Measurements from ENCODE around the gene DHX35. TPM values are rescaled to one million over a fixed set of nuclear protein-coding genes. Genes with fewer than 3 reads are reported as not detected.

The DHX35 gene
- polyA plus RNA-seq, 1 donor from 2014 or later: 21.3 TPM

- Histone ChIP-seq H3F3A (ENCODE audit: insufficient read depth, low read length, poor library complexity, severe bottlenecking) (no peaks in the 10 kb centered on the region), H4K20me1 (ENCODE audit: insufficient read depth) (no peaks in the 10 kb centered on the region), H3K9ac (ENCODE audit: low read length) (no peak overlapping the region), H3K9me3 (ENCODE audit: low read length) (no peaks in the 10 kb centered on the region), H3K27me3 (ENCODE audit: insufficient read depth, low read depth, low read length) (no peaks in the 10 kb centered on the region), H3K4me2 (ENCODE audit: low read length) (no peak overlapping the region), H3K36me3 (ENCODE audit: insufficient read depth, low read length) (peaks cover 3% of the 10 kb centered on the region), H3K27ac (ENCODE audit: low read length) (no peak overlapping the region), H3K4me3 (ENCODE audit: low read length) (no peak overlapping the region), H2AFZ (ENCODE audit: low read depth, low read length) (no peak overlapping the region), H3K79me2 (replicated peaks; ENCODE audit: insufficient read depth, low read length) (no peaks in the 10 kb centered on the region), H3K9me2 (ENCODE audit: insufficient read depth, low read length) (no peaks in the 10 kb centered on the region)
- TF ChIP-seq MXI1 (conservative IDR thresholded peaks at IDR 0.05; ENCODE audit: poor library complexity, severe bottlenecking) (no peak), EZH2 (IDR thresholded peaks at IDR 0.05; ENCODE audit: borderline replicate concordance, insufficient read depth, low read length, poor library complexity, severe bottlenecking) (no peak), RAD21 (conservative IDR thresholded peaks at IDR 0.05) (no peak), CTCF (IDR thresholded peaks at IDR 0.05; ENCODE audit: poor library complexity, severe bottlenecking) (no peak), EP300 (conservative IDR thresholded peaks at IDR 0.05; ENCODE audit: poor library complexity, severe bottlenecking) (no peak), SMC3 (conservative IDR thresholded peaks at IDR 0.05; ENCODE audit: poor library complexity) (no peak), POLR2AphosphoS5 (IDR thresholded peaks at IDR 0.05) (no peak), REST (IDR thresholded peaks at IDR 0.05; ENCODE audit: borderline replicate concordance) (no peak), TAF1 (IDR thresholded peaks at IDR 0.05; ENCODE audit: low read depth) (no peak)
These were observed 38.1 kb downstream of the DHX35 start for GRCh38 chr20:38999965-39000910.

GRCh38 chr20:39004508-39004907 is 42.4 kb downstream of the DHX35 start:
- H4K20me1 ChIP-seq (ENCODE audit: insufficient read depth): no peaks in the 10 kb centered on the region

More at GRCh38 chr20:39004508-39004907, 42.4 kb downstream of the DHX35 start:
- H3K79me2 ChIP-seq (replicated peaks; ENCODE audit: insufficient read depth, low read length): no peaks in the 10 kb centered on the region
- H3K36me3 ChIP-seq (ENCODE audit: insufficient read depth, low read length): peaks cover 20% of the 10 kb centered on the region
- no peak overlapping the region for H2AFZ ChIP-seq (ENCODE audit: low read depth, low read length)
- no peaks in the 10 kb centered on the region for H3F3A ChIP-seq (ENCODE audit: insufficient read depth, low read length, poor library complexity, severe bottlenecking)
- no peaks in the 10 kb centered on the region for H3K9me2 ChIP-seq (ENCODE audit: insufficient read depth, low read length)
- TF ChIP-seq EP300 (conservative IDR thresholded peaks at IDR 0.05; ENCODE audit: poor library complexity, severe bottlenecking): no peak
- no peak for TF ChIP-seq REST (IDR thresholded peaks at IDR 0.05; ENCODE audit: borderline replicate concordance)
- TF ChIP-seq CTCF (IDR thresholded peaks at IDR 0.05; ENCODE audit: poor library complexity, severe bottlenecking): no peak
- no peak for TF ChIP-seq TAF1 (IDR thresholded peaks at IDR 0.05; ENCODE audit: low read depth)
- no peak for TF ChIP-seq RAD21 (conservative IDR thresholded peaks at IDR 0.05)
- no peak for TF ChIP-seq POLR2AphosphoS5 (IDR thresholded peaks at IDR 0.05)
- no peak for TF ChIP-seq MXI1 (conservative IDR thresholded peaks at IDR 0.05; ENCODE audit: poor library complexity, severe bottlenecking)
- TF ChIP-seq SMC3 (conservative IDR thresholded peaks at IDR 0.05; ENCODE audit: poor library complexity): no peak
- TF ChIP-seq EZH2 (IDR thresholded peaks at IDR 0.05; ENCODE audit: borderline replicate concordance, insufficient read depth, low read length, poor library complexity, severe bottlenecking): no peak
- no peak overlapping the region for H3K27ac ChIP-seq (ENCODE audit: low read length)
- no peak overlapping the region for H3K4me3 ChIP-seq (ENCODE audit: low read length)
- no peak overlapping the region for H3K4me2 ChIP-seq (ENCODE audit: low read length)
- H3K9me3 ChIP-seq (ENCODE audit: low read length): no peaks in the 10 kb centered on the region
- no peaks in the 10 kb centered on the region for H3K27me3 ChIP-seq (ENCODE audit: insufficient read depth, low read depth, low read length)
- H3K9ac ChIP-seq (ENCODE audit: low read length): no peak overlapping the region

All from neural cell (in vitro differentiated cells).